K562 (cell line): ENCODE data around the gene ZNF574. TPM values are rescaled to one million over a fixed set of nuclear protein-coding genes. Genes with fewer than 3 reads are reported as not detected.

ENCODE experiments used
- ATAC-seq: fragments of 200-7000 bp; cut with Tn5 transposase; 3 replicates; pipeline ENCODE4 v1.9.1; 2020; ENCODE audit warnings: moderate library complexity
- BruUV-seq: library from RNA; stranded (reverse); fragments of 400-500 nt; replicated peaks from 2 replicates; lab custom pipeline; 2021; lab: Mats Ljungman, UMichigan
- CTCF ChIA-PET: fragments of 300-600 bp; formaldehyde crosslinking; extraction: SDS; loops from one replicate; lab custom pipeline; 2021; ENCODE audit warnings: low intra/inter-chr PET ratio; lab: Yijun Ruan, JAX
- POLR2A ChIA-PET: fragments of 300-600, 350-650 bp; sonication (Branson Sonifier 250); formaldehyde crosslinking; extraction: SDS; loops from one replicate; lab custom pipeline; 2021; ENCODE audit warnings: antibody characterized with exemption, inconsistent platforms; lab: Yijun Ruan, JAX
- DNase-seq, 4 experiments: peaks; one replicate each; pipeline versions ENCODE4 v3.0.0 to v3.0.0-alpha.2; 2011 to 2018; ENCODE audit warnings: low spot score in 3 of 4, mixed read lengths in 3 of 4; ENCODE audit errors: extremely low read depth in 1 of 4
- FAIRE-seq: peaks from 2 replicates; lab custom pipeline; 2011; peaks lifted over from hg19 to GRCh38; lab: Jason Lieb, UNC
- H2AFZ ChIP-seq: 2 replicates; pipeline ENCODE4 v1.6.0; 2011; ENCODE audit warnings: low read depth, low read length, control low read depth, inconsistent platforms
- H3K27ac ChIP-seq: fragments of 200-600 bp; 3 replicates; pipeline ENCODE4 v1.8.0; 2011; ENCODE audit warnings: low read depth, mild to moderate bottlenecking, control low read depth, inconsistent platforms, low read length, moderate library complexity, mixed read lengths; ENCODE audit errors: extremely low read depth
- H3K27me3 ChIP-seq, 2 experiments: fragments of 300-600 bp in 1 of 2; 2 replicates in 1 of 2; 3 replicates in 1 of 2; pipeline versions ENCODE4 v1.6.0 to v1.8.0; 2011; ENCODE audit warnings: inconsistent platforms in 2 of 2, low read length in 2 of 2, mild to moderate bottlenecking in 1 of 2, mixed read lengths in 1 of 2, moderate library complexity in 1 of 2; ENCODE audit not compliant: control insufficient read depth in 2 of 2, insufficient read depth in 2 of 2
- H3K36me3 ChIP-seq: fragments of 300-600 bp; 3 replicates; pipeline ENCODE4 v1.8.0; 2011; ENCODE audit warnings: mild to moderate bottlenecking, low read length, inconsistent platforms; ENCODE audit not compliant: control insufficient read depth, insufficient read depth
- H3K4me1 ChIP-seq, 2 experiments: fragments of 200-600 bp in 1 of 2; replicated peaks in 1 of 2; 2 replicates in 1 of 2; 3 replicates in 1 of 2; pipeline versions ENCODE4 v1.5.1 to v1.8.0; 2011; ENCODE audit warnings: inconsistent platforms in 2 of 2, low read length in 2 of 2, mild to moderate bottlenecking in 1 of 2, mixed read lengths in 1 of 2, moderate library complexity in 1 of 2; ENCODE audit not compliant: control insufficient read depth in 2 of 2, insufficient read depth in 2 of 2
- H3K4me2 ChIP-seq: 2 replicates; pipeline ENCODE4 v1.6.1; 2011; ENCODE audit warnings: low read length, control low read depth, inconsistent platforms, mixed read lengths; ENCODE audit not compliant: insufficient read depth
- H3K4me3 ChIP-seq: fragments of 200-600 bp; sonication (generic), shearing (Covaris generic); 2 replicates; pipeline ENCODE4 v1.5.1; 2016; ENCODE audit warnings: control low read depth, inconsistent platforms
- H3K79me2 ChIP-seq: fragments of 200-600 bp; 3 replicates; pipeline ENCODE4 v1.8.0; 2011; ENCODE audit warnings: low read length, inconsistent platforms; ENCODE audit not compliant: control insufficient read depth, insufficient read depth
- H3K9ac ChIP-seq, 2 experiments: 2 replicates each; pipeline versions ENCODE4 v1.6.0 to v1.6.1; 2011; ENCODE audit warnings: low read depth in 2 of 2, low read length in 2 of 2, control low read depth in 1 of 2, inconsistent platforms in 1 of 2, mild to moderate bottlenecking in 1 of 2, mixed read lengths in 1 of 2; ENCODE audit not compliant: insufficient read depth in 1 of 2
- H3K9me1 ChIP-seq: one replicate; pipeline ENCODE4 v1.6.0; 2011; ENCODE audit warnings: inconsistent platforms, mild to moderate bottlenecking, low read length, moderate library complexity; ENCODE audit not compliant: control insufficient read depth, insufficient read depth
- H3K9me3 ChIP-seq: replicated peaks from 2 replicates; pipeline ENCODE4 v1.5.1; 2011; ENCODE audit warnings: low read depth, low read length, inconsistent platforms; ENCODE audit not compliant: control insufficient read depth, insufficient read depth
- H4K20me1 ChIP-seq: replicated peaks from 2 replicates; pipeline ENCODE4 v1.6.1; 2011; ENCODE audit warnings: low read length, inconsistent platforms, mixed read lengths; ENCODE audit not compliant: control insufficient read depth, insufficient read depth
- E2F4 ChIP-seq: sonication (generic); formaldehyde crosslinking; IDR thresholded peaks from 2 replicates; pipeline ENCODE4 v1.8.0; 2022; ENCODE audit warnings: mild to moderate bottlenecking, low read depth, missing genetic modification reagents
- E4F1 ChIP-seq: fragments of 250-450 bp; sonication (Bioruptor Pico); IDR thresholded peaks from 2 replicates; pipeline ENCODE4 v1.5.0; 2021; ENCODE audit warnings: mild to moderate bottlenecking, borderline replicate concordance
- EP400 ChIP-seq: fragments of 450-650 bp; IDR thresholded peaks from 2 replicates; pipeline ENCODE4 v1.6.1; 2017; ENCODE audit warnings: antibody characterized with exemption, mild to moderate bottlenecking, moderate library complexity
- KDM1A ChIP-seq, 2 experiments: fragments of 450-650 bp; IDR thresholded peaks; 2 replicates each; pipeline ENCODE4 v1.6.1; 2016; ENCODE audit warnings: mild to moderate bottlenecking in 2 of 2
- MAFG ChIP-seq: fragments of 450-650 bp; conservative IDR thresholded peaks from 2 replicates; pipeline ENCODE4 v1.6.1; 2016; ENCODE audit warnings: missing genetic modification characterization, missing compliant biosample characterization
- NKRF ChIP-seq: fragments of 450-650 bp; IDR thresholded peaks from 2 replicates; pipeline ENCODE4 v1.6.1; 2016; ENCODE audit warnings: borderline replicate concordance
- NONO ChIP-seq, 2 experiments: fragments of 200-400 bp in 1 of 2; fragments of 450-650 bp in 1 of 2; formaldehyde crosslinking in 1 of 2; IDR thresholded peaks; 2 replicates each; pipeline ENCODE4 v1.6.1; 2017; ENCODE audit warnings: low read depth in 2 of 2, mild to moderate bottlenecking in 2 of 2, moderate library complexity in 2 of 2, low read length in 1 of 2
- RAD21 ChIP-seq, 2 experiments: fragments of 250-450 bp in 1 of 2; fragments of 450-650 bp in 1 of 2; sonication (Bioruptor Pico) in 1 of 2; formaldehyde crosslinking in 1 of 2; IDR thresholded peaks in 1 of 2; conservative IDR thresholded peaks in 1 of 2; 2 replicates each; pipeline versions ENCODE4 v1.4.0 to v1.8.0; 2020 to 2022; ENCODE audit warnings: mild to moderate bottlenecking in 2 of 2, moderate library complexity in 1 of 2
- SAFB ChIP-seq: fragments of 200-400 bp; formaldehyde crosslinking; IDR thresholded peaks from 2 replicates; pipeline ENCODE4 v1.6.1; 2017; ENCODE audit warnings: low read depth, low read length, borderline replicate concordance
- SMARCA4 ChIP-seq: fragments of 450-650 bp; IDR thresholded peaks from 2 replicates; pipeline ENCODE4 v1.6.1; 2016
- ZNF146 ChIP-seq: IDR thresholded peaks from one replicate; pipeline ENCODE4 v1.6.1; 2018; ENCODE audit warnings: missing compliant biosample characterization; ENCODE audit not compliant: unreplicated experiment
- ZNF57 ChIP-seq: fragments of 450-650 bp; formaldehyde crosslinking; IDR thresholded peaks from 2 replicates; pipeline ENCODE4 v1.4.0; 2020; ENCODE audit warnings: mild to moderate bottlenecking, moderate library complexity
- WGBS: fragments of 100-300 bp; shearing (Covaris generic); methylation state at CpG from one replicate; pipeline ENCODE4 v1.1.6; 2016; ENCODE audit warnings: low coverage, mixed read lengths; ENCODE audit not compliant: insufficient coverage; ENCODE audit errors: missing lambda C conversion rate; 5-methylcytosine and 5-hydroxymethylcytosine counted together
- in situ Hi-C: fragments of 300-500 bp; cut with MboI; formaldehyde crosslinking; loops from 4 replicates; pipeline ENCODE4 v1.15.0; 2018; ENCODE audit warnings: inconsistent platforms, mixed read lengths
- intact Hi-C: fragments of 100-400 bp; cut with micrococcal nuclease; formaldehyde crosslinking; loops from 2 replicates; pipeline ENCODE4 v1.14.2; 2022
- polyA plus RNA-seq, 8 experiments: library from polyadenylated mRNA; depleted of rRNA in 4 of 8; stranded (reverse) in 5 of 8; unstranded in 3 of 8; fragments of >200 nt; fragmentation: Nextera tagmentation in 2 of 8; fragmentation: Illumina TruSeq in 1 of 8; extraction: Ambion mirVana in 2 of 8; extraction: Trizol in 1 of 8; gene quantifications; 2 replicates each; pipeline versions ENCODE4 v1.2.1 to v1.2.3, GENCODE V29; 2011 to 2014; ENCODE audit warnings: inconsistent platforms in 1 of 8, missing spikeins in 1 of 8
- total RNA-seq, 7 experiments: library from RNA; depleted of rRNA in 6 of 7; stranded (reverse); fragments of >200 nt in 6 of 7; fragmentation: Illumina TruSeq in 2 of 7; extraction: Trizol in 2 of 7; gene quantifications; 2 replicates each; pipeline versions ENCODE4 v1.2.1 to v1.2.3, GENCODE V29; 2011 to 2021; ENCODE audit warnings: low replicate concordance in 1 of 7
- TF ChIP-seq, protein P1 (sequence below): fragments of 250-450 bp; sonication (Bioruptor Pico); IDR thresholded peaks from 2 replicates; pipeline ENCODE4 v1.8.0; 2022; ENCODE audit warnings: inconsistent platforms

The ZNF574 gene
- total and polyA plus RNA-seq, 9 of the 15 experiments (the other 6 are each of a cell fraction or from before 2014, with no cell fraction given): 0.24 to 20.7 (median 8.4) TPM

DNA sequence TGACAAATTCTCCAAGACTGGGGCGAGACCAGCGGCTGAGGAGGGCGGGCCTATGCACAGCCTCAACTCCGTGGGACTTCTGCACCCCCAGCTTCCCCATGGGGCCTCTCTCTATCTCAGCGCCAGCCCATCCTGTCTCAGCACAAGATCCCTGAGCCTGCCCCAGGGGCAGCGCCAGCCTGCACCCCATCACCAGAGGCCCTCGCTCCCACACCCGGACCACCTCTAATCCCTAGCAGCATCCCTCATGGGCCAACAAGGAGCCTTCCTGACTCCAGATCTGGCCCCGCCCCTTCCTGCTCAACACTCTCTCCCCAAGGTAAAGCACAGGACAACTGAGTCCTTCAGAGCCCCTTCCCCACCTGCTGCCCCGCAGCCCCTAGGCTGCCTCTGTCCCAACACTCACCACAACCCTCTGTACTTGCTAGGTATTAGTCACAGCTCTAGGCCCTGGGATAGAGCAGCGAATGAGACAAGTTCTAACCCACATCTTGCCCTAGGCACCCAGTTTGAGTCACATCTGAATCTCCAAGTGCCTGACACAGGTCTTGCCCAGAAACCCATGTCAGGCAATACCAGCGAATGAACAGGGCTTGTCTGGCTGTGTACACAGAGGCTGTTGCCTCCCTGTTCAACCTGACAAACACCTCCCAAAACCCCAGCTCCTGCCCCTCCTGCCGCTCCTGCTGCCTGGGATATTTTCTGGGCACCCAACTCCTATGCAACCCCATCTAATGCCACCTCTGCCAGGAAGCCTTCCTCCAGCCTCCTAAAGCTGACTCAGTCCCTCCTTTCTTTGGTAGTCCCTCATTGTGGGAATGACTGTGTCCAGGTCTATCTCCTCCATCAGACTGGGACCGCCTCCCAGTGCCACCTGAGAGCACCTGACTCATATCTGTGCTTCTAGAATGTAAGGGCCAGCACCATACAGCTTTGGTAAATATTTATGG, 24.5 kb upstream of the ZNF574 start:
- peaks cover 27 to 46% of the 10 kb centered on the region in 2 experiments for H3K27me3 ChIP-seq
- in situ Hi-C loops (no loop called here), intact Hi-C loops (no loop called here)
- no peaks in the 10 kb centered on the region for H4K20me1 ChIP-seq
- no peaks in the 10 kb centered on the region for H3K9me3 ChIP-seq
- no peaks in the 10 kb centered on the region for H3K9me1 ChIP-seq
- CTCF ChIA-PET: no interaction called here
- H2AFZ ChIP-seq: no peak overlapping the region
- peaks cover 10 to 12% of the 10 kb centered on the region in 2 experiments; a peak in 3 of 5 replicates for H3K4me1 ChIP-seq
- no peaks in the 10 kb centered on the region for H3K36me3 ChIP-seq
- H3K27ac ChIP-seq: no peak overlapping the region
- no peaks in the 10 kb centered on the region for H3K79me2 ChIP-seq
- BruUV-seq: no TSS peak
- H3K4me3 ChIP-seq: no peak overlapping the region
- FAIRE-seq (no peak), ATAC-seq (no peak; the same call in 2 of the 3 replicates), DNase-seq (no peak)
- H3K9ac ChIP-seq: no peak overlapping the region
- no peak overlapping the region for H3K4me2 ChIP-seq
- WGBS: 21% methylated on average over 12 of the region's 14 CpGs
- POLR2A ChIA-PET: interaction anchor here (0.6 to 0.9 kb wide), 2 partner anchors 89 to 215 kb away, joined by 3 read pairs; no protein-coding TSS in a partner anchor
- TF ChIP-seq, protein P1, sequence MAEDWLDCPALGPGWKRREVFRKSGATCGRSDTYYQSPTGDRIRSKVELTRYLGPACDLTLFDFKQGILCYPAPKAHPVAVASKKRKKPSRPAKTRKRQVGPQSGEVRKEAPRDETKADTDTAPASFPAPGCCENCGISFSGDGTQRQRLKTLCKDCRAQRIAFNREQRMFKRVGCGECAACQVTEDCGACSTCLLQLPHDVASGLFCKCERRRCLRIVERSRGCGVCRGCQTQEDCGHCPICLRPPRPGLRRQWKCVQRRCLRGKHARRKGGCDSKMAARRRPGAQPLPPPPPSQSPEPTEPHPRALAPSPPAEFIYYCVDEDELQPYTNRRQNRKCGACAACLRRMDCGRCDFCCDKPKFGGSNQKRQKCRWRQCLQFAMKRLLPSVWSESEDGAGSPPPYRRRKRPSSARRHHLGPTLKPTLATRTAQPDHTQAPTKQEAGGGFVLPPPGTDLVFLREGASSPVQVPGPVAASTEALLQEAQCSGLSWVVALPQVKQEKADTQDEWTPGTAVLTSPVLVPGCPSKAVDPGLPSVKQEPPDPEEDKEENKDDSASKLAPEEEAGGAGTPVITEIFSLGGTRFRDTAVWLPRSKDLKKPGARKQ (CRISPR knock-in tag): no peak
- TF ChIP-seq E2F4 (CRISPR knock-in tag) (no peak), EP400 (no peak), ZNF146 (no peak), ZNF57 (CRISPR knock-in tag) (no peak), NKRF (no peak), E4F1 (CRISPR knock-in tag) (no peak), RAD21 (CRISPR knock-in tag; conservative IDR thresholded peaks at IDR 0.05 in 1 of 2, IDR thresholded peaks at IDR 0.05 in 1 of 2) (no peak), SMARCA4 (no peak), NONO (IDR thresholded peaks at IDR 0.05; ENCODE audit: low read depth in 2 of 2, low read length in 1 of 2) (no peak), SAFB (no peak), KDM1A (IDR thresholded peaks at IDR 0.05) (no peak), MAFG (tag) (no peak)
